Trophoblast cell (in vitro differentiated cells and primary cell): ENCODE results near the gene GPR35.
A peak's percentile ranks its signal among the peaks of the same experiment; 100 is the strongest.

Source experiments
- DNase-seq, 2 donors: peaks; one replicate each; pipeline ENCODE4 v3.0.0-alpha.2; 2016
- H2AFZ ChIP-seq: 2 replicates; pipeline ENCODE4 v1.6.1; 2013; ENCODE audit warnings: low read length, moderate library complexity, mild to moderate bottlenecking; ENCODE audit not compliant: insufficient read depth, poor library complexity
- H2AK5ac ChIP-seq: 2 replicates; pipeline ENCODE4 v1.6.1; 2013; ENCODE audit warnings: mild to moderate bottlenecking, low read length
- H2BK120ac ChIP-seq: 2 replicates; pipeline ENCODE4 v1.6.1; 2013; ENCODE audit warnings: low read length, mild to moderate bottlenecking, moderate library complexity; ENCODE audit not compliant: insufficient read depth, poor library complexity
- H2BK12ac ChIP-seq: 2 replicates; pipeline ENCODE4 v1.6.1; 2013; ENCODE audit warnings: mild to moderate bottlenecking, low read length, moderate library complexity
- H2BK5ac ChIP-seq: 2 replicates; pipeline ENCODE4 v1.6.1; 2013; ENCODE audit warnings: low read length, low read depth, moderate library complexity, mild to moderate bottlenecking; ENCODE audit not compliant: poor library complexity
- H3K14ac ChIP-seq: 2 replicates; pipeline ENCODE4 v1.6.1; 2013; ENCODE audit warnings: mild to moderate bottlenecking, low read length
- H3K18ac ChIP-seq: 2 replicates; pipeline ENCODE4 v1.6.1; 2013; ENCODE audit warnings: mild to moderate bottlenecking, low read length
- H3K23ac ChIP-seq: 2 replicates; pipeline ENCODE4 v1.6.1; 2013; ENCODE audit warnings: low read length
- H3K27ac ChIP-seq: 2 replicates; pipeline ENCODE4 v1.5.1; 2013; ENCODE audit warnings: low read depth, mild to moderate bottlenecking, inconsistent platforms, low read length, moderate library complexity
- H3K27me3 ChIP-seq: 2 replicates; pipeline ENCODE4 v1.6.1; 2013; ENCODE audit warnings: inconsistent platforms, mild to moderate bottlenecking, low read length, moderate library complexity; ENCODE audit not compliant: insufficient read depth
- H3K36me3 ChIP-seq, 2 experiments: 1 replicate in 1 of 2; 2 replicates in 1 of 2; pipeline ENCODE4 v1.6.1; 2013; ENCODE audit warnings: low read length in 2 of 2, mild to moderate bottlenecking in 2 of 2, moderate library complexity in 1 of 2; ENCODE audit not compliant: insufficient read depth in 2 of 2, control insufficient read depth in 1 of 2
- H3K4ac ChIP-seq: 2 replicates; pipeline ENCODE4 v1.6.1; 2013; ENCODE audit warnings: low read depth, mild to moderate bottlenecking, low read length, moderate library complexity
- H3K4me1 ChIP-seq, 2 experiments: 1 replicate in 1 of 2; 2 replicates in 1 of 2; pipeline ENCODE4 v1.6.1; 2013; ENCODE audit warnings: low read length in 2 of 2, mild to moderate bottlenecking in 2 of 2, moderate library complexity in 1 of 2; ENCODE audit not compliant: insufficient read depth in 2 of 2, control insufficient read depth in 1 of 2
- H3K4me2 ChIP-seq: 2 replicates; pipeline ENCODE4 v1.6.1; 2013; ENCODE audit warnings: inconsistent platforms, mild to moderate bottlenecking, low read length, moderate library complexity
- H3K4me3 ChIP-seq: 2 replicates; pipeline ENCODE4 v1.5.1; 2013; ENCODE audit warnings: mild to moderate bottlenecking, low read depth, low read length, inconsistent platforms
- H3K79me1 ChIP-seq: one replicate; pipeline ENCODE4 v1.6.1; 2013; ENCODE audit warnings: low read length
- H3K79me2 ChIP-seq: 2 replicates; pipeline ENCODE4 v1.6.1; 2013; ENCODE audit warnings: low read length, mild to moderate bottlenecking; ENCODE audit not compliant: control insufficient read depth, insufficient read depth, poor library complexity
- H3K9ac ChIP-seq: 2 replicates; pipeline ENCODE4 v1.6.1; 2013; ENCODE audit warnings: mild to moderate bottlenecking, low read length
- H3K9me3 ChIP-seq: 2 replicates; pipeline ENCODE4 v1.6.1; 2013; ENCODE audit warnings: low read depth, mild to moderate bottlenecking, control low read depth, inconsistent platforms, low read length; ENCODE audit not compliant: insufficient read depth
- H4K12ac ChIP-seq: 2 replicates; pipeline ENCODE4 v1.6.1; 2013; ENCODE audit warnings: low read depth, mild to moderate bottlenecking, low read length, moderate library complexity
- H4K8ac ChIP-seq: 2 replicates; pipeline ENCODE4 v1.6.1; 2013; ENCODE audit warnings: low read depth, mild to moderate bottlenecking, low read length, moderate library complexity
- H4K91ac ChIP-seq: one replicate; pipeline ENCODE4 v1.6.1; 2013; ENCODE audit warnings: low read depth, mild to moderate bottlenecking, low read length, moderate library complexity
- WGBS: extraction: QIAGEN DNeasy Blood & Tissue Kit; methylation state at CpG from one replicate; pipeline ENCODE4 v1.1.7; 2013; ENCODE audit warnings: missing lambda C conversion rate; ENCODE audit not compliant: insufficient read length, insufficient coverage; ENCODE audit errors: extremely low coverage; 5-methylcytosine and 5-hydroxymethylcytosine counted together

The GPR35 gene

DNA sequence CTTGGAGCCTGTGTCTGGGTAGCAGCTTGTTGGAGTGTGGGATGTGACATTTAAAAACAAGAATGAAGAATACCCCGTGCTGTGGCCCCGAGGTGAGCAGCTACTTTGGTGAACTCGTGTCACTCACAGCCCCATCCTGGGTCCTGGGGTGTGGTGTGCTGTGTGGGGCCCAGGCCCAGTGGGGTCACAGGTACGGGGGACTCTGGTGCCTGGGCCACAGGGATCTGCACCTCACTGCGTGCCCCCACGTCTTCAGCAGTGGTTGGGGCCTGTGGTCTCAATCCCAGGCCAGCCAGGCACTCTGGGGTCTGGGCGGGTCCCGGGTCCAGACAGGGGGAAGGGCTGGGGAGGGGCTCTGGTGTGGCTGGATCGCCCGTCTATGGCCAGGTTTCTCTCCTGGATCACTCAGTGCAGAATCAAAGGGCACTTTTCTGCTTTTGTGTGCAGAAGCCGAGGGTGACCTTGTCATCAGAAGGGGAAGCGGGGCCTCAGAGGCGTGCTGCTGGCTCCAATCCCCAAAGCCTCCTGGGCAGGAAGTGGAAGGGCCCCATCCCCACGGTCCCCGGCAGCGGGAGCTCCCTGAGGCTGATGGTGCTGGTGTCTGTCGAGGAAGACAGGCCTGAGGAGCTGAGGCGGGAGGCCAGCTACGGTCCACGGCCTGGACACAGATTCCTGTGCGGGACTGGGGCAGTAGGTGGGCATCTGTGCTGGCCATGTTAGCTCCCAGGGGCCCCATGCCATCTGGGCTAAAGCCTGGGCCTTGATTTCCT lies 1.4 kb downstream of the GPR35 start:
- no peak overlapping the region for H3K27ac ChIP-seq
- peaks cover 20% of the 10 kb centered on the region for H3K9me3 ChIP-seq
- no peak overlapping the region for H4K91ac ChIP-seq
- H3K23ac ChIP-seq: no peak overlapping the region
- H4K8ac ChIP-seq: no peak overlapping the region
- no peak overlapping the region for H2AFZ ChIP-seq
- no peaks in the 10 kb centered on the region for H3K79me2 ChIP-seq
- no peak for DNase-seq
- H3K4me1 ChIP-seq: no peaks in the 10 kb centered on the region
- no peak overlapping the region for H3K18ac ChIP-seq
- no peak overlapping the region for H2AK5ac ChIP-seq
- no peak overlapping the region for H3K14ac ChIP-seq
- H3K27me3 ChIP-seq: no peaks in the 10 kb centered on the region
- H3K4me2 ChIP-seq: no peak overlapping the region
- WGBS: no CpG with 5 or more reads among the region's 21 CpGs
- no peak overlapping the region for H2BK120ac ChIP-seq
- H3K4me3 ChIP-seq: no peak overlapping the region
- H3K9ac ChIP-seq: no peak overlapping the region
- H4K12ac ChIP-seq: no peak overlapping the region
- H3K4ac ChIP-seq: no peak overlapping the region
- H3K36me3 ChIP-seq: no peaks in the 10 kb centered on the region
- H3K79me1 ChIP-seq: no peaks in the 10 kb centered on the region
- no peak overlapping the region for H2BK12ac ChIP-seq
- no peak overlapping the region for H2BK5ac ChIP-seq

DNA sequence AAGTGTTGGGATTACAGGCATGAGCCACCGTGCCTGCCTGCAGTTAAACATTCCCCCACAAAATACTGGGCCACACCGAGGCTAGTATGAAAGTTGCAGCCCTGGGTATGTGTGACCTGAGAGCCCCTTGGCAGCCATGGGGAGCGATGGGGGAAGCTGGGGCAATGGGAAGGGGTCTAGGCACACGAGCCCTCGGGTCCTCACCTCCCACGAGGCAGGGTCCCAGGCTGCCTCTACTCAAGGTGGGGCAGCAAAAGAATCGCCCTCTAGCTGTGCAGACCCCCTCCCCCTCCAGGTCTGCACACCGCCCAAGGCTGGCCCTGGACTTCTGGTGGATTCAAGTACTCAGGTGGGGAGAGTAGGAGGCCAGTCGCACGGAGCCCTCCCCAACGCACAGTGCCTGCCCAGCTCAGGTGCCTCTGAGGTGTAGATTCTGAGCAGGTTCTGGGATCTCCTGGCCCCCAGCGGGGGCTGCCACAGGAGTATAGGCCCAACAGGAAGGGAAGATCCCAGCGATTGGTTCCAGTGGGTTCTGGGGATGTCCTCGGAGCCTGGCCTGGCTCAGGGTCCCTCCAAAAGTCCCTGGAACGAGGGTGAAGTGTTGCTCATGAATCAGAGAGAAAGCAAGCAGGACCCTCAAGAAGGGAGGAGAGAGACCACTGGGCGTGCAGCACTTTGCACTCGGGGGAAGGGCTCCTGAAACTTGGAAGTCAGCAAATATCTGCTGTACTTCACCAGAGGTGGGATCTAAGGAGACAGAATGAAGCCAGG lies 2.6 kb downstream of the GPR35 start:
- no peak for DNase-seq
- no peak overlapping the region for H4K12ac ChIP-seq
- no peak overlapping the region for H3K4me2 ChIP-seq
- H3K27me3 ChIP-seq: no peaks in the 10 kb centered on the region
- peaks cover 29% of the 10 kb centered on the region for H3K9me3 ChIP-seq
- H3K79me1 ChIP-seq: no peaks in the 10 kb centered on the region
- WGBS: no CpG with 5 or more reads among the region's 17 CpGs
- H3K27ac ChIP-seq: no peak overlapping the region
- no peaks in the 10 kb centered on the region for H3K79me2 ChIP-seq
- H4K8ac ChIP-seq: no peak overlapping the region
- H2BK5ac ChIP-seq: no peak overlapping the region
- no peak overlapping the region for H4K91ac ChIP-seq
- H3K4me1 ChIP-seq: no peaks in the 10 kb centered on the region
- H2AFZ ChIP-seq: no peak overlapping the region
- no peak overlapping the region for H2BK120ac ChIP-seq
- H2BK12ac ChIP-seq: no peak overlapping the region
- H3K36me3 ChIP-seq: no peaks in the 10 kb centered on the region
- no peak overlapping the region for H3K9ac ChIP-seq
- H3K18ac ChIP-seq: no peak overlapping the region
- H3K4ac ChIP-seq: no peak overlapping the region
- no peak overlapping the region for H3K14ac ChIP-seq
- H3K23ac ChIP-seq: no peak overlapping the region
- H3K4me3 ChIP-seq: no peak overlapping the region
- H2AK5ac ChIP-seq: no peak overlapping the region

DNA sequence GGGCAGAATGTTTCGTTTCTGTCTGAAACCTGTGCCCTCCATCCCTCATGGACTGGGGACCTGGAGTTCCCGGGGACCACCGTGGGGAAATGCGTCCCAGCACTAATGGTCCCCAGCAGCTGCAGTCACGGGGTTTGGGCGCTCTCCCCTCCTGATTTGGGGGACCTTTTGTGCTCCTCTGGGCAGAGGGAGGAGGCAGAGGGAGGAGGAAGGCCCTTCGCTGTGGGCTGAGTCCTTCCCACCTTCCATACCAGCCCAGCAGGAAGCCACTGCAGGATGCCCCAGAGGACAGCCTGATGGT lies 3.2 kb downstream of the GPR35 start:
- Histone ChIP-seq H3K4me1 (no peaks in the 10 kb centered on the region), H2BK12ac (no peak overlapping the region), H3K27ac (no peak overlapping the region), H3K36me3 (no peaks in the 10 kb centered on the region), H4K12ac (no peak overlapping the region), H3K9me3 (peaks cover 29% of the 10 kb centered on the region), H4K8ac (no peak overlapping the region), H4K91ac (no peak overlapping the region), H2BK5ac (no peak overlapping the region), H3K4me3 (peak overlapping the region; percentile 28), H2BK120ac (no peak overlapping the region), H3K4ac (no peak overlapping the region), H2AFZ (no peak overlapping the region), H3K27me3 (no peaks in the 10 kb centered on the region), H3K18ac (no peak overlapping the region), H3K14ac (no peak overlapping the region), H3K4me2 (no peak overlapping the region), H3K79me1 (no peaks in the 10 kb centered on the region), H3K23ac (no peak overlapping the region), H3K79me2 (no peaks in the 10 kb centered on the region), H2AK5ac (no peak overlapping the region), H3K9ac (no peak overlapping the region)
- DNase-seq: no peak
- WGBS: no CpG with 5 or more reads among the region's 7 CpGs

DNA sequence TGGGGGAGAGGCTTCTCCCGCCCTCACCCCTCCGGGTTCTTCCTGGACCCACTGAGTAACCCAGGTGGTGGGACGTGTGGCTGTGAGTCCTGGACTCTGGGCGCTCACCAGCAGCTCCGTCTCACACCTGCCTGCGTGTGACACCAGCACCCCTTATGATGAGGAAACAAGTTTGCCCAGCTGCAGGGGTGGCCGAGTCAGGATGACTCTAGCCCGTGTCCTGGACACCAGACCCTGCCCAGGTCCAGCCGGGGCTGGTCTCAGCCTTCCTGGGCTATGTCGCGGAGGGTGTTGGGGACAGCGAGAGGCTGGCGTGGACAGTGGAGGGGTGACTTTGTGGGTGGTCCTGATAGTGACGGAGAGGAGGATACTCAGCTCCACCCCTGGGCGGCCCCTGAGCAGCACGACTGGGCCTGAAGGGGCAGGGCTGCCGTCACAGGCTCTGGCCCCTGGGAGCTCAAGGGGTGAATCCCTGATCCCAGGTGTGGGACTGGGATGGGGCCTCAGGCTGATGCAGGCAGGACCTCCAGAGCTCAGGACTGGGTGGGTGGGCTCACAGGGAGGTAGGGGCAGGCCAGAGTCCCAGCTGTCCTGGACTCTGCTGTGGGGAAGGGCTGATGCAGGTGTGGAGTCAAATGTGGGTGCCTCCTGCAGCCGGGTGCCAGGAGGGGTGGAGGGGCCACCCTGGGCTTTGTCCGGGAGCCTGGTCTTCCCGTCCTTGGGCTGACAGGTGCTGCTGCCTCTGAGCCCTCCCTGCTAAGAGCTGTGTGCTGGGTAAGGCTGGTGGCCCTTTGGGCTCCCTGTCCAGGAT lies 3.7 kb downstream of the GPR35 start:
- no peaks in the 10 kb centered on the region for H3K79me2 ChIP-seq
- no peak for DNase-seq
- no peak overlapping the region for H3K4ac ChIP-seq
- no peak overlapping the region for H3K18ac ChIP-seq
- H4K12ac ChIP-seq: no peak overlapping the region
- no peak overlapping the region for H2BK5ac ChIP-seq
- H4K91ac ChIP-seq: no peak overlapping the region
- H2AK5ac ChIP-seq: no peak overlapping the region
- H3K14ac ChIP-seq: no peak overlapping the region
- no peak overlapping the region for H2BK120ac ChIP-seq
- no peak overlapping the region for H3K9ac ChIP-seq
- no peaks in the 10 kb centered on the region for H3K27me3 ChIP-seq
- H3K79me1 ChIP-seq: no peaks in the 10 kb centered on the region
- no peaks in the 10 kb centered on the region for H3K4me1 ChIP-seq
- H3K23ac ChIP-seq: no peak overlapping the region
- no peak overlapping the region for H3K4me2 ChIP-seq
- WGBS: no CpG with 5 or more reads among the region's 20 CpGs
- H2BK12ac ChIP-seq: no peak overlapping the region
- no peak overlapping the region for H2AFZ ChIP-seq
- no peak overlapping the region for H3K27ac ChIP-seq
- peaks cover 33% of the 10 kb centered on the region for H3K9me3 ChIP-seq
- no peak overlapping the region for H4K8ac ChIP-seq
- no peaks in the 10 kb centered on the region for H3K36me3 ChIP-seq
- peak overlapping the region; percentile 28 for H3K4me3 ChIP-seq
